A673 (cell line): ENCODE results near the gene LYRM4. TPM values are rescaled to one million over a fixed set of nuclear protein-coding genes. Genes with fewer than 3 reads are reported as not detected.

Experiments
- BruUV-seq: library from RNA; stranded (reverse); fragments of 400-500 nt; replicated peaks from 2 replicates; lab custom pipeline; 2021; lab: Mats Ljungman, UMichigan
- CTCF ChIA-PET: fragments of 300-600 bp; sonication (Branson Sonifier 250); formaldehyde crosslinking; loops from one replicate; lab custom pipeline; 2022; ENCODE audit warnings: antibody characterized with exemption; lab: Charles Lee
- POLR2A ChIA-PET: fragments of 300-600 bp; sonication (Branson Sonifier 250); formaldehyde crosslinking; loops from one replicate; lab custom pipeline; 2022; ENCODE audit warnings: antibody characterized with exemption; ENCODE audit not compliant: low non-redundant PET; lab: Charles Lee
- DNase-seq: peaks from one replicate; pipeline ENCODE4 v3.0.0-alpha.2; 2015; ENCODE audit warnings: low spot score
- H3K27ac ChIP-seq: fragments of 200-600 bp; sonication (generic); 2 replicates; pipeline ENCODE4 v1.5.1; 2016; ENCODE audit warnings: mixed run types, low read depth, mild to moderate bottlenecking, mixed read lengths, antibody characterized with exemption, low read length; ENCODE audit not compliant: poor library complexity, severe bottlenecking
- H3K27me3 ChIP-seq: fragments of 200-600 bp; sonication (generic); replicated peaks from 2 replicates; pipeline ENCODE4 v1.6.1; 2017; ENCODE audit warnings: mixed run types, low read depth, mild to moderate bottlenecking, mixed read lengths, antibody characterized with exemption, low read length; ENCODE audit not compliant: insufficient read depth, poor library complexity
- H3K36me3 ChIP-seq: fragments of 200-600 bp; sonication (generic); 2 replicates; pipeline ENCODE4 v1.6.1; 2016; ENCODE audit warnings: mixed run types, mild to moderate bottlenecking, mixed read lengths, antibody characterized with exemption, low read length; ENCODE audit not compliant: insufficient read depth, poor library complexity, severe bottlenecking
- H3K4me1 ChIP-seq: fragments of 200-600 bp; sonication (generic); 2 replicates; pipeline ENCODE4 v1.6.1; 2017; ENCODE audit warnings: mixed run types, mild to moderate bottlenecking, mixed read lengths, antibody characterized with exemption, low read length; ENCODE audit not compliant: insufficient read depth, poor library complexity, severe bottlenecking
- H3K4me3 ChIP-seq: fragments of 200-600 bp; sonication (generic); 2 replicates; pipeline ENCODE4 v1.5.1; 2016; ENCODE audit warnings: low read depth, mixed run types, mild to moderate bottlenecking, mixed read lengths, low read length; ENCODE audit not compliant: poor library complexity, severe bottlenecking
- H3K9me3 ChIP-seq: fragments of 200-600 bp; sonication (generic); 2 replicates; pipeline ENCODE4 v1.6.1; 2016; ENCODE audit warnings: mixed run types, low read depth, mild to moderate bottlenecking, mixed read lengths, antibody characterized with exemption, low read length; ENCODE audit not compliant: poor library complexity, severe bottlenecking
- EZH2 ChIP-seq: fragments of 200-600 bp; sonication (generic); IDR thresholded peaks from 2 replicates; pipeline ENCODE4 v1.6.1; 2017; ENCODE audit warnings: borderline replicate concordance, low read depth, mild to moderate bottlenecking, mixed read lengths, antibody characterized with exemption, low read length; ENCODE audit not compliant: poor library complexity, severe bottlenecking
- intact Hi-C: fragments of 100-400 bp; cut with micrococcal nuclease; formaldehyde crosslinking; loops from one replicate; pipeline ENCODE4 v1.10.0; 2022; ENCODE audit not compliant: unreplicated experiment
- total RNA-seq: library from RNA; stranded (reverse); gene quantifications from 2 replicates; pipeline ENCODE4 v1.2.3, GENCODE V29; 2021
- TF ChIP-seq, protein P1 (sequence below): fragments of 300-800, 200-600 bp; sonication (generic); conservative IDR thresholded peaks from 2 replicates; pipeline ENCODE4 v1.5.1; 2017; ENCODE audit warnings: low read depth, mild to moderate bottlenecking, antibody characterized with exemption, low read length, moderate library complexity, mixed read lengths

LYRM4 gene
- total RNA-seq, 1 experiment from 2014 or later = 53.6 TPM

- H3K9me3 ChIP-seq = no peaks in the 10 kb centered on the region
- no peaks in the 10 kb centered on the region for H3K27me3 ChIP-seq
- POLR2A ChIA-PET = interaction anchor here (0.7 kb wide), 1 partner anchor 9 kb away, joined by 4 read pairs; no protein-coding TSS in a partner anchor
- H3K36me3 ChIP-seq = no peaks in the 10 kb centered on the region
- no TSS peak for BruUV-seq
- H3K4me3 ChIP-seq = no peak overlapping the region
- peaks cover 9% of the 10 kb centered on the region for H3K4me1 ChIP-seq
- H3K27ac ChIP-seq = no peak overlapping the region
- intact Hi-C loops = loop anchor here (10.0 kb wide), 1 partner anchor 106 kb away; no protein-coding TSS in a partner anchor
- no peak for TF ChIP-seq EZH2
- TF ChIP-seq, protein P1, sequence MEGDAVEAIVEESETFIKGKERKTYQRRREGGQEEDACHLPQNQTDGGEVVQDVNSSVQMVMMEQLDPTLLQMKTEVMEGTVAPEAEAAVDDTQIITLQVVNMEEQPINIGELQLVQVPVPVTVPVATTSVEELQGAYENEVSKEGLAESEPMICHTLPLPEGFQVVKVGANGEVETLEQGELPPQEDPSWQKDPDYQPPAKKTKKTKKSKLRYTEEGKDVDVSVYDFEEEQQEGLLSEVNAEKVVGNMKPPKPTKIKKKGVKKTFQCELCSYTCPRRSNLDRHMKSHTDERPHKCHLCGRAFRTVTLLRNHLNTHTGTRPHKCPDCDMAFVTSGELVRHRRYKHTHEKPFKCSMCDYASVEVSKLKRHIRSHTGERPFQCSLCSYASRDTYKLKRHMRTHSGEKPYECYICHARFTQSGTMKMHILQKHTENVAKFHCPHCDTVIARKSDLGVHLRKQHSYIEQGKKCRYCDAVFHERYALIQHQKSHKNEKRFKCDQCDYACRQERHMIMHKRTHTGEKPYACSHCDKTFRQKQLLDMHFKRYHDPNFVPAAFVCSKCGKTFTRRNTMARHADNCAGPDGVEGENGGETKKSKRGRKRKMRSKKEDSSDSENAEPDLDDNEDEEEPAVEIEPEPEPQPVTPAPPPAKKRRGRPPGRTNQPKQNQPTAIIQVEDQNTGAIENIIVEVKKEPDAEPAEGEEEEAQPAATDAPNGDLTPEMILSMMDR = 0 out of 2 replicates have a peak, but pooled peaks have one; percentile 14
- CTCF ChIA-PET = no interaction called here
- no peak for DNase-seq
Measured at GRCh38 chr6:5250911-5251310, 9.8 kb downstream of the LYRM4 start.

- Histone ChIP-seq H3K9me3 (no peaks in the 10 kb centered on the region), H3K27me3 (no peaks in the 10 kb centered on the region), H3K4me1 (peaks cover 9% of the 10 kb centered on the region), H3K27ac (no peak overlapping the region), H3K36me3 (no peaks in the 10 kb centered on the region), H3K4me3 (no peak overlapping the region)
- intact Hi-C loops = loop anchor here (10.0 kb wide), 1 partner anchor 106 kb away; no protein-coding TSS in a partner anchor
- ChIA-PET POLR2A (no interaction called here), CTCF (no interaction called here)
- no peak for DNase-seq
- BruUV-seq = no TSS peak
- TF ChIP-seq, protein P1 = no peak
- no peak for TF ChIP-seq EZH2
Measured at GRCh38 chr6:5250451-5250850, 10.3 kb downstream of the LYRM4 start.

GRCh38 chr6:5249451-5250122 is 11.2 kb downstream of the LYRM4 start:
- ChIA-PET CTCF (no interaction called here), POLR2A (no interaction called here)
- intact Hi-C loops = loop anchor here (10.0 kb wide), 1 partner anchor 105 kb away; no protein-coding TSS in a partner anchor
- no peak overlapping the region for H3K4me3 ChIP-seq
- H3K9me3 ChIP-seq = no peaks in the 10 kb centered on the region
- H3K36me3 ChIP-seq = no peaks in the 10 kb centered on the region
- H3K27me3 ChIP-seq = no peaks in the 10 kb centered on the region
- no peak for DNase-seq
- no peak for TF ChIP-seq EZH2
- TF ChIP-seq, protein P1 = no peak
- H3K4me1 ChIP-seq = peaks cover 10% of the 10 kb centered on the region
- BruUV-seq = no TSS peak
- no peak overlapping the region for H3K27ac ChIP-seq
